ENCODE data around the gene UCP2.

- TF ChIP-seq CTCF (IDR thresholded peaks at IDR 0.05) (no peak), EZH2 (IDR thresholded peaks at IDR 0.05) (no peak)
These were observed 41.7 kb downstream of the UCP2 start for GRCh38 chr11:73940801-73941570.

Data from neural progenitor cell (in vitro differentiated cells).